Spleen (tissue), 7 donors: Measurements from ENCODE around the gene NEO1.

Source experiments
- CTCF ChIP-seq, 11 experiments: fragments of 200-600 bp in 7 of 11; fragments of 450-650 bp in 4 of 11; sonication (generic) in 4 of 11; IDR thresholded peaks in 8 of 11; conservative IDR thresholded peaks in 3 of 11; 1 replicate in 7 of 11; 2 replicates in 4 of 11; pipeline versions ENCODE4 v1.4.0 to v1.8.0; 2016 to 2021; ENCODE audit warnings: antibody characterized with exemption in 11 of 11, inconsistent platforms in 4 of 11, mild to moderate bottlenecking in 1 of 11
- POLR2A ChIP-seq, 3 donors: fragments of 450-650 bp; IDR thresholded peaks; one replicate each; pipeline ENCODE4 v1.5.1; 2017; ENCODE audit warnings: antibody characterized with exemption in 3 of 3, mild to moderate bottlenecking in 1 of 3
- donor health status: DM: no; HTN: no; CAD: no; lungs with moderate emphysema.
- donor health status: DM: no; HTN: no; CAD: no.
- donor health status: DM: no; HTN: no; CAD: no.

- TF ChIP-seq CTCF (IDR thresholded peaks at IDR 0.05 in 8 of 11, conservative IDR thresholded peaks at IDR 0.05 in 3 of 11) (no peak), POLR2A (IDR thresholded peaks at IDR 0.05) (no peak)
Observed at GRCh38 chr15:73329501-73330200, 277.4 kb downstream of the NEO1 start.
